AG04450 (cell line): Measurements from ENCODE around the gene CYP4V2. TPM values are rescaled to one million over a fixed set of nuclear protein-coding genes. Genes with fewer than 3 reads are reported as not detected.

Experiments
- CTCF ChIA-PET: fragments of 300-600, 350-600 bp; formaldehyde crosslinking; extraction: SDS; loops from one replicate; lab custom pipeline; 2022; ENCODE audit warnings: antibody characterized with exemption, inconsistent platforms; lab: Charles Lee
- POLR2A ChIA-PET: fragments of 350-600 bp; formaldehyde crosslinking; extraction: SDS; loops from one replicate; lab custom pipeline; 2021; ENCODE audit warnings: antibody characterized with exemption, inconsistent platforms; lab: Yijun Ruan, JAX
- DNase-seq: peaks from one replicate; pipeline ENCODE4 v3.0.0-alpha.2; 2011; ENCODE audit warnings: low read depth, low spot score
- H3K27ac ChIP-seq: one replicate; pipeline ENCODE4 v1.5.1; 2012; ENCODE audit warnings: low read depth, low read length, control low read depth
- H3K27me3 ChIP-seq: one replicate; pipeline ENCODE4 v1.6.0; 2012; ENCODE audit warnings: low read length; ENCODE audit not compliant: control insufficient read depth, insufficient read depth
- H3K4me3 ChIP-seq: 2 replicates; pipeline ENCODE4 v1.5.1; 2011; ENCODE audit warnings: mild to moderate bottlenecking, low read depth, low read length, control low read depth
- H3K9me3 ChIP-seq: 2 replicates; pipeline ENCODE4 v1.5.1; 2012; ENCODE audit warnings: low read length; ENCODE audit not compliant: control insufficient read depth, insufficient read depth
- polyA plus RNA-seq: library from polyadenylated mRNA; depleted of rRNA; stranded (reverse); fragments of >200 nt; gene quantifications from 2 replicates; pipeline ENCODE4 v1.2.3, GENCODE V29; 2011
- TF ChIP-seq, protein P1 (sequence below): IDR thresholded peaks from 2 replicates; pipeline ENCODE4 v1.5.1; 2011; ENCODE audit warnings: low read depth, low read length, control low read depth, inconsistent platforms

The CYP4V2 gene
- polyA plus RNA-seq, 1 experiment, result 4.8 TPM

DNA sequence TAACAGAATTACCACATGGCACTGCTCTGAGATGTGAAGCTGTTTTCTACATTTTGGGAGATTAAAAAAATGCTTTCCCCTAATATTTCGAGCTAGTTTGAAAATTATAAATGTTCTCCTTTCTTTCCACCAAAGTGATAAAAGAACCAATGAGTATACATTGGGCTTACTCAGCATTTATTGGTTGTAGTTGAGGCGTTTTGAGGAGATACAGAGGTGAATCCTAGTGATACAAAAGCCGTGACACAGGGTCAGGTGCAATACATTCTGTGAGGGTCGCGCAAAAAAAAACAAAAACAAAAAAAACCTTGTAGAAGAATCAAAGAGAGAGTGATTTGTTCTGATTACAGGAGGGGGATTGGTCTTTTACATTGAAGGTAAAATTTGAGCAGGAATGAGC lies 32.4 kb upstream of the CYP4V2 start:
- no peak for DNase-seq
- no peaks in the 10 kb centered on the region; the same call in 1 of the 2 replicates for H3K9me3 ChIP-seq
- no peaks in the 10 kb centered on the region for H3K27me3 ChIP-seq
- H3K4me3 ChIP-seq, result no peak overlapping the region
- CTCF ChIA-PET, result no interaction called here
- no peak overlapping the region for H3K27ac ChIP-seq
- TF ChIP-seq, protein P1, sequence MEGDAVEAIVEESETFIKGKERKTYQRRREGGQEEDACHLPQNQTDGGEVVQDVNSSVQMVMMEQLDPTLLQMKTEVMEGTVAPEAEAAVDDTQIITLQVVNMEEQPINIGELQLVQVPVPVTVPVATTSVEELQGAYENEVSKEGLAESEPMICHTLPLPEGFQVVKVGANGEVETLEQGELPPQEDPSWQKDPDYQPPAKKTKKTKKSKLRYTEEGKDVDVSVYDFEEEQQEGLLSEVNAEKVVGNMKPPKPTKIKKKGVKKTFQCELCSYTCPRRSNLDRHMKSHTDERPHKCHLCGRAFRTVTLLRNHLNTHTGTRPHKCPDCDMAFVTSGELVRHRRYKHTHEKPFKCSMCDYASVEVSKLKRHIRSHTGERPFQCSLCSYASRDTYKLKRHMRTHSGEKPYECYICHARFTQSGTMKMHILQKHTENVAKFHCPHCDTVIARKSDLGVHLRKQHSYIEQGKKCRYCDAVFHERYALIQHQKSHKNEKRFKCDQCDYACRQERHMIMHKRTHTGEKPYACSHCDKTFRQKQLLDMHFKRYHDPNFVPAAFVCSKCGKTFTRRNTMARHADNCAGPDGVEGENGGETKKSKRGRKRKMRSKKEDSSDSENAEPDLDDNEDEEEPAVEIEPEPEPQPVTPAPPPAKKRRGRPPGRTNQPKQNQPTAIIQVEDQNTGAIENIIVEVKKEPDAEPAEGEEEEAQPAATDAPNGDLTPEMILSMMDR, result no peak
- POLR2A ChIA-PET, result no interaction called here

- Histone ChIP-seq H3K9me3 (no peaks in the 10 kb centered on the region; the same call in 1 of the 2 replicates), H3K4me3 (no peak overlapping the region), H3K27me3 (no peaks in the 10 kb centered on the region), H3K27ac (no peak overlapping the region)
- DNase-seq, result no peak
- POLR2A ChIA-PET, result no interaction called here
- TF ChIP-seq, protein P1, result no peak
- CTCF ChIA-PET, result no interaction called here
Measured at GRCh38 chr4:186159613-186160012, 31.8 kb upstream of the CYP4V2 start.

- ChIA-PET POLR2A (no interaction called here), CTCF (interaction anchor here (0.7 kb wide), 1 partner anchor 875 kb away, joined by 3 read pairs; no protein-coding TSS in a partner anchor)
- no peak for DNase-seq
- H3K27me3 ChIP-seq, result no peaks in the 10 kb centered on the region
- H3K27ac ChIP-seq, result no peak overlapping the region
- TF ChIP-seq, protein P1, result no peak
- H3K4me3 ChIP-seq, result no peak overlapping the region
- no peaks in the 10 kb centered on the region; the same call in 1 of the 2 replicates for H3K9me3 ChIP-seq
Measured at GRCh38 chr4:186161138-186161537, 30.2 kb upstream of the CYP4V2 start.

DNA sequence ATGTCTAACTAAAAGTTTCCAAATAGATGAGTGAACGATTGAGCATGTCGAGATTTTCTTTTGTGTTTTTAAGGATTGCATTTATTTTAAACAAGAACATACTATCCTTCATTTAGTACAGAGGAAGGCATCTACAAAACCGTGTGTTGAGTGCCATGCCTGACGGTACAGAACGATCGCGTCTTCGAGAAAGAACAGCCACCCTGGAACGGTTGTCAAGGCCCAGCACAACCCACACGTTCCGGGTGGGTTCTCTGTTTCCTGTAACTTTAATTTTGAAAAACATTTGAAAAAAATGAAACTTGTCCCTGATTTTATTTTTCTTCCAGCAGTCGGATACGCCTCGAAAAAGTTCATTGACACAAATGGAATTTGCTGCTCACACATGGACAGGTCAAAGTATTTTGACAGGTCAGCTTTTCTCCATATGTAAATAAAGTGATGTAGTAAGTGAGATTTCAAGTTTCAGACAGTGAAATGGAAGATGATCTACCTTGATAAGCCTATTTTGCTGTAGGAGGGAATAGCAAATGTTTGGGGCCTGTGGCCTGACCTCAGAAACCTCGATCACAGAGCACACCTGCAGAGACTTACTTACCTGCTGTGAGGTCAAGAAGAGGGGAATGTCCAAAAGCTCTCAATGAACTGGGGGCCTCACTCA lies 24.4 kb upstream of the CYP4V2 start:
- Histone ChIP-seq H3K9me3 (no peaks in the 10 kb centered on the region; the same call in 1 of the 2 replicates), H3K4me3 (no peak overlapping the region), H3K27ac (no peak overlapping the region), H3K27me3 (no peaks in the 10 kb centered on the region)
- no peak for DNase-seq
- TF ChIP-seq, protein P1, result no peak
- ChIA-PET POLR2A (no interaction called here), CTCF (no interaction called here)

DNA sequence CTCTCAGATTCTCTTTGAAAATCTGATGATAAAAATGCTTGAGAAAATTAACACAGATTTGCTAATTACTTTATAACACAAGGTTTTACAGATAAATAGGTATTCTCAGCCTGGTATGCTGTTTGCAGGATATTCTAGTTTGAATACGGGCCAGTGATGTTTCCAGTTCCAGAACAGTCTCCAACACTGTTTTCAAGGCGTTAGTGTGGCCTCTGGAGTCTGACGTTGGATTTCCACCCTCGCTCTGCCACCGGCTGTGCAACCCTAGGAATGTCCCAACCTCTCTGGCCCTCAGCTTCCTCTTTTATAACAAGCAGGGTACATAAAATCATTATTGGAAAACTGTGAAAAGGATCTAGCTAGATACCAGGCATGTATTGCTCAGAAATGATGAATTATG lies 23.8 kb upstream of the CYP4V2 start:
- no peak overlapping the region for H3K27ac ChIP-seq
- CTCF ChIA-PET, result no interaction called here
- TF ChIP-seq, protein P1, result no peak
- no peak for DNase-seq
- H3K4me3 ChIP-seq, result no peak overlapping the region
- no peaks in the 10 kb centered on the region for H3K27me3 ChIP-seq
- H3K9me3 ChIP-seq, result no peaks in the 10 kb centered on the region; the same call in 1 of the 2 replicates
- POLR2A ChIA-PET, result no interaction called here
